Subcutaneous adipose tissue (tissue), 4 donors: ENCODE results near the gene GRIN2A. TPM values are rescaled to one million over a fixed set of nuclear protein-coding genes. Genes with fewer than 3 reads are reported as not detected.

Source experiments
- CTCF ChIP-seq: fragments of 450-650 bp; IDR thresholded peaks from one replicate; pipeline ENCODE4 v1.5.1; 2016; ENCODE audit warnings: low read depth, mild to moderate bottlenecking, control low read depth, antibody characterized with exemption, moderate library complexity
- total RNA-seq, 4 donors: library from RNA; depleted of rRNA; stranded (reverse); fragments of >200 nt; gene quantifications; one replicate each; pipeline ENCODE4 v1.1.0, GENCODE V29; 2016

Gene GRIN2A
- total RNA-seq, 4 donors from 2014 or later: under 0.01 to 0.19 (median 0.17) TPM; not detected in 1

GRCh38 chr16:9836118-9836736, 346.0 kb downstream of the GRIN2A start:
- TF ChIP-seq CTCF: no peak

- TF ChIP-seq CTCF: no peak
Measured at GRCh38 chr16:9827062-9827752, 355.0 kb downstream of the GRIN2A start.

GRCh38 chr16:9826656-9827055, 355.6 kb downstream of the GRIN2A start:
- no peak for TF ChIP-seq CTCF

DNA sequence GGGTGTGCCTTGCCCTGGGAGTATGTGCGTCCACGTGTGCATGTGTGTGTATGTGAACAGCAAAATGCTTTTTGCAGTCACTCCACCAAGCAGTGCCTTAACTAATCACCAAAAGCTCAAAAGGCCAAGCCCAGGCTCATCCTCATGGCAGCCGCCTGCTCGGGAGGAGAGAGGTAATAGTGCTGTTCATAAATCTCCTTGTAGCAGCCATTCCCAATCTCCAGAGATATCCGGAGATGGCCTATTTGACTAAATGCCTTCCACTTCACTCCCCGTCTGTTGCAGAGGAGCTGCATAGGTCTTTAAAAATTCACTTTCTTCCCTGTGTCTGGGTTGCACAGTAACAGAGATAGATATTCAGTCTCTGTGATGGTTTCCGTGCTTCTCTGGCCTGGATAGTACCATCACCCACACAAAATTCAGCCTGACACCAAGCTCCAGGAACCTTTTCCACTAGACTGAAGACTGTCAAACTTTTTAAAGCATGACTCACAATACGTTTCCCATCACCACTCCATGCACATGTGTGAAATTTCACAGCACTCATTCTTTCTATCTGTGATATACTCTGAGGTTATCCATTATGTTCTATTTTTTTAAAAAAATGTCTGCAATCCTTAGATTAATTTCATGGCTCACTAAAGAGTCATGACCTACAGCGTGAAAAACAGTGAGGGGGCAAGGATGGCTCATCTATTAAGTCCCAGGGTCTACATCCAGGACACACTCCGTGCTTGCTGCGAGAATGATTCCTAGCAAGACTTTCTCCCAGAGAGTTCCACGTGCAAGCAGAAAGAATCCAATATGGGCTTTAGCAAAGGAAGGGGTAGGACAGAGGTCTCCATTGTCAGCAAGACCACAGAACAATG, 357.8 kb downstream of the GRIN2A start:
- TF ChIP-seq CTCF: no peak

GRCh38 chr16:9823510-9823909, 358.7 kb downstream of the GRIN2A start:
- no peak for TF ChIP-seq CTCF

- TF ChIP-seq CTCF: no peak
Measured at GRCh38 chr16:9821970-9822369, 360.3 kb downstream of the GRIN2A start.

GRCh38 chr16:9821331-9821730, 360.9 kb downstream of the GRIN2A start:
- no peak for TF ChIP-seq CTCF
